ENCODE results near the gene GHRH. TPM values are rescaled to one million over a fixed set of nuclear protein-coding genes. Genes with fewer than 3 reads are reported as not detected.
A peak's percentile ranks its signal among the peaks of the same experiment; 100 is the strongest.

Gene GHRH
- polyA plus RNA-seq, 1 experiment = not detected

- Histone ChIP-seq H3K27me3 (ENCODE audit: control insufficient read depth, insufficient read depth, low read length) (no peaks in the 10 kb centered on the region; the same call in 1 of the 2 replicates), H3K4me3 (ENCODE audit: low read depth, low read length) (no peak overlapping the region), H3K36me3 (ENCODE audit: control insufficient read depth, insufficient read depth, low read length) (no peaks in the 10 kb centered on the region)
- DNase-seq (ENCODE audit: low read depth) = no peak
- no peak for TF ChIP-seq CTCF (IDR thresholded peaks at IDR 0.05; ENCODE audit: insufficient read depth, low read depth, low read length)
- POLR2A ChIA-PET = no interaction called here
- CTCF ChIA-PET = interaction anchor here (1.0 to 13.3 kb wide), 10 partner anchors 11 to 258 kb away, joined by 3 to 173 read pairs (median 5); no protein-coding TSS in a partner anchor
Observed at GRCh38 chr20:37277253-37277593, 15.6 kb upstream of the GHRH start.

- TF ChIP-seq CTCF (IDR thresholded peaks at IDR 0.05; ENCODE audit: insufficient read depth, low read depth, low read length) = peak; percentile 58
Observed at GRCh38 chr20:37276494-37277252, 15.1 kb upstream of the GHRH start.

GRCh38 chr20:37274851-37275524, 13.4 kb upstream of the GHRH start:
- no peak for DNase-seq (ENCODE audit: low read depth)
- Histone ChIP-seq H3K27me3 (ENCODE audit: control insufficient read depth, insufficient read depth, low read length) (no peaks in the 10 kb centered on the region; the same call in 1 of the 2 replicates), H3K36me3 (ENCODE audit: control insufficient read depth, insufficient read depth, low read length) (no peaks in the 10 kb centered on the region), H3K4me3 (ENCODE audit: low read depth, low read length) (no peak overlapping the region)
- CTCF ChIA-PET = interaction anchor here (0.7 to 13.3 kb wide), 4 partner anchors 12 to 1282 kb away, joined by 3 to 173 read pairs (median 4); no protein-coding TSS in a partner anchor
- TF ChIP-seq CTCF (IDR thresholded peaks at IDR 0.05; ENCODE audit: insufficient read depth, low read depth, low read length) = no peak
- POLR2A ChIA-PET = no interaction called here

More at GRCh38 chr20:37276494-37277252, 15.1 kb upstream of the GHRH start:
- H3K4me3 ChIP-seq (ENCODE audit: low read depth, low read length) = no peak overlapping the region
- peak; percentile 57 for DNase-seq (ENCODE audit: low read depth)
- no peaks in the 10 kb centered on the region for H3K36me3 ChIP-seq (ENCODE audit: control insufficient read depth, insufficient read depth, low read length)
- ChIA-PET POLR2A (no interaction called here), CTCF (interaction anchor here (0.6 to 13.3 kb wide), 18 partner anchors 8 to 259 kb away, joined by 3 to 173 read pairs (median 5); partner anchors contain the start of gene MANBAL)
- no peaks in the 10 kb centered on the region; the same call in 1 of the 2 replicates for H3K27me3 ChIP-seq (ENCODE audit: control insufficient read depth, insufficient read depth, low read length)

DNA sequence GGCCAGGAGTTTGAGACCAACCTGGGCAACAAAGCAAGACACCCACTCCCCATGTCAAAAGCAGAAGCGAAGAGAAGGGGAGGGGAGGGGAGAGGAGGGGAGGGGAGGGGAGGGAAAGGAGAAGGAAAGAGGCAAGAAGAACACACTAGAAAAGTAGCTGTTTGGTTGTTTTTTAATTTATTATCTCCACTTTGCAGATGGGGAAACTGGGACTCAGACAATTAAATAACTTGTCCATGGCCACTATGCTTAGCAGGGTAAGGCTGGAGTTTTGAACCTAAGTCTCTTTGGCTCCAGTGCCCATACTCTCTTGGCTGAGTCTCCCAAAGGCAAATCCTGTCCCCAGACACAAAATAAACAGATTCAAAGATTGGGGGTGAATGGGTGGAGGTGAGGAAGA, 12.4 kb upstream of the GHRH start:
- no peaks in the 10 kb centered on the region for H3K27me3 ChIP-seq (ENCODE audit: control insufficient read depth, insufficient read depth, low read length)
- no peak for TF ChIP-seq CTCF (IDR thresholded peaks at IDR 0.05; ENCODE audit: insufficient read depth, low read depth, low read length)
- H3K36me3 ChIP-seq (ENCODE audit: control insufficient read depth, insufficient read depth, low read length) = no peaks in the 10 kb centered on the region
- DNase-seq (ENCODE audit: low read depth) = no peak
- ChIA-PET POLR2A (no interaction called here), CTCF (interaction anchor here (1.3 kb wide), 1 partner anchor 8 kb away, joined by 5 read pairs; no protein-coding TSS in a partner anchor)
- no peak overlapping the region for H3K4me3 ChIP-seq (ENCODE audit: low read depth, low read length)

- DNase-seq (ENCODE audit: low read depth) = no peak
- TF ChIP-seq CTCF (IDR thresholded peaks at IDR 0.05; ENCODE audit: insufficient read depth, low read depth, low read length) = no peak
- ChIA-PET POLR2A (no interaction called here), CTCF (interaction anchor here (1.0 to 6.6 kb wide), 6 partner anchors 54 to 272 kb away, joined by 3 to 74 read pairs (median 8); no protein-coding TSS in a partner anchor)
- H3K36me3 ChIP-seq (ENCODE audit: control insufficient read depth, insufficient read depth, low read length) = no peaks in the 10 kb centered on the region
- H3K27me3 ChIP-seq (ENCODE audit: control insufficient read depth, insufficient read depth, low read length) = 0 out of 2 replicates have a peak, but pooled peaks cover 2% of the 10 kb centered on the region
- no peak overlapping the region for H3K4me3 ChIP-seq (ENCODE audit: low read depth, low read length)
Observed at GRCh38 chr20:37271421-37271768, 9.8 kb upstream of the GHRH start.
